GM12874 (cell line): ENCODE measurements around the gene PHYHD1.

Experiments
- TF ChIP-seq, protein P1 (sequence below): IDR thresholded peaks from 2 replicates; pipeline ENCODE4 v1.5.1; 2011; ENCODE audit warnings: low read depth, mild to moderate bottlenecking, control low read depth, low read length, moderate library complexity; ENCODE audit not compliant: insufficient read depth

Gene PHYHD1

DNA sequence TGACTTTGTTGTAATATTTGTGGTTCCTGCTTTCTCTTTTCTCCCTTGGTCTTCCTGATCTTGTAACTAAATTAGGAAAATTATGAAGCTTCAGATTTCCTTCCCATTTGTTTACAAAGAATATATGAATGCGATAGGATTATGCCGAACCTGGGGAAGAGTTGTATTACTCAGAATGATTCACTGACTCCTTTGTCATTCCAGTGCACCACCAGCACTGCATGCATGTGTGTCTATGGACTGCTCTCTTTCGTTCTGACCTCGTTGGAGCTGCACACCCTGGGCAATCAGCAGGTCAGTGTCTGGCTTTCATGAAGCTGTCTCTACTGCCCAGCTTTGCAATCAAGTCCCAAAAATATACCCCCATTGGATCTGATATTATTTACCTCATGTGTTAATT lies 52.2 kb downstream of the PHYHD1 start:
- TF ChIP-seq, protein P1, sequence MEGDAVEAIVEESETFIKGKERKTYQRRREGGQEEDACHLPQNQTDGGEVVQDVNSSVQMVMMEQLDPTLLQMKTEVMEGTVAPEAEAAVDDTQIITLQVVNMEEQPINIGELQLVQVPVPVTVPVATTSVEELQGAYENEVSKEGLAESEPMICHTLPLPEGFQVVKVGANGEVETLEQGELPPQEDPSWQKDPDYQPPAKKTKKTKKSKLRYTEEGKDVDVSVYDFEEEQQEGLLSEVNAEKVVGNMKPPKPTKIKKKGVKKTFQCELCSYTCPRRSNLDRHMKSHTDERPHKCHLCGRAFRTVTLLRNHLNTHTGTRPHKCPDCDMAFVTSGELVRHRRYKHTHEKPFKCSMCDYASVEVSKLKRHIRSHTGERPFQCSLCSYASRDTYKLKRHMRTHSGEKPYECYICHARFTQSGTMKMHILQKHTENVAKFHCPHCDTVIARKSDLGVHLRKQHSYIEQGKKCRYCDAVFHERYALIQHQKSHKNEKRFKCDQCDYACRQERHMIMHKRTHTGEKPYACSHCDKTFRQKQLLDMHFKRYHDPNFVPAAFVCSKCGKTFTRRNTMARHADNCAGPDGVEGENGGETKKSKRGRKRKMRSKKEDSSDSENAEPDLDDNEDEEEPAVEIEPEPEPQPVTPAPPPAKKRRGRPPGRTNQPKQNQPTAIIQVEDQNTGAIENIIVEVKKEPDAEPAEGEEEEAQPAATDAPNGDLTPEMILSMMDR: no peak

DNA sequence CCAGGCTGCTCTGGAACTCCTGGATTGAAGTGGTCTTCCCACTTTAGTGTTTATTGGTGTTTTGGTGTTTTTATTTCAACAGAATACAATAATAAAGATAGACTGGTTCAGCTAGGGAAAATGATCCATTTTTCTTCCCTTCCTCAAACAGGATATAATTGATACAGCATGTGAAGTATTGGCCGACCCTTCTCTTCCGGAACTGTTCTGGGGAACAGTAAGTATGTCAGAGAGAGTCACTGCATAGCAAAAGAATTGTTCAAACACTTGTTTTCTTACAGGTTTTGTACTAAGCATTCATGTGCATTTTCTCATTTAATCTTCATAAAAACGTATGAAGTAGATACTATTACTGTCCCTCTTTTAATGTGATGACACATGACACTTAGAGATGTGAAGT lies 58.3 kb downstream of the PHYHD1 start:
- TF ChIP-seq, protein P1: no peak

DNA sequence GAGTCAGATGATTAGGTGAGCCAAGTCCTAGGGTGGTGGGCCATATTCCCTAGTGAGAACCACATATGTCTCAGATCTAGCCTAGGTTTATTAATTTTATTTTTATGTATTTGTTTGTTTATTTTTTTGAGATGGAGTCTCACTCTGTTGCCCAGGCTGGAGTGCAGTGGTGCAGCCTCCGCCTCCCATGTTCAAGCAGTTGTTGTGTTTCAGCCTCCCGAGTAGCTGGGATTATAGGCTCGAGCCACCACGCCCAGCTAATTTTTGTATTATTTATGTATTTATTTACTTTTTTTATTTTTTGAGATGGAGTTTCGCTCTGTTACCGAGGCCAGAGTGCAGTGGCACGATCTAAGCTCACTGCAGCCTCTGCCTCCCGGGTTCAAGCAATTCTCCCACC lies 62.8 kb downstream of the PHYHD1 start:
- TF ChIP-seq, protein P1: no peak

DNA sequence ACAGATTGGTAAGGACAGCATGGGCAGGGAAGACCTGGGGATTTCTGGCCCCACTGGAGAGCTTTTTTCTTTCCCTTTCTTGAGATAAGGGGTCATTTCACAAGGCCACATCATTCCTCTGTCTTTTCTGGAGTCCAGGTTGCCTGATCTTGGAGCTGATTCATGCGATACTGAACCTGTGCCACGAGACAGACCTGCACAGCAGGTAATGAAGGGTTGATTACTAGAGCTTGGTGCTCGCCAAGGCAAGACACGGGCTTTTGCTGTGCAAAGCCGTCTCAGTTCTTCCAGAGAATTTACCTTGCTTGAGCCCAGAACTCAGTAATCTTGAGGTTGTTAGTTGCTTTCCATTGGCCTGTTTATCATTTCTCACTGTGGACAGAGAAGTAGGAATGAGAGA lies 65.9 kb downstream of the PHYHD1 start:
- TF ChIP-seq, protein P1: no peak

DNA sequence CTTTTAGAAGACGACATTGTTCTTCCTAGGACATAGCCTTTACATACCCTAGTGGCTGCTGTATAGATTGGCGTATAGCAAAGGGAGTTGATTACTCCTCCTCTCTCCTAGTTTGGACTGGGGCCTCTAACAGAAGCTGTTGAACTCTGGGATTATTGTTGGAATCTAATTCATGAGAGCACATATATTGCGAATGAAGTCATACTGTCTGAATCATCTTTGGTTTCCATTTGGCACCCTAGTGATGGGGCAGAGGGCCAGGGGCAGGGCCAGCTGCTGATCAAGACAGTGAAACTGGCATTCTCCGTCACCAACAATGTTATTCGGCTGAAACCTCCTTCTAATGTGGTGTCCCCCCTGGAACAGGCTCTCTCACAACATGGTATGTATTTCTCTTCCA lies 67.0 kb downstream of the PHYHD1 start:
- TF ChIP-seq, protein P1: no peak
